Sigmoid colon (tissue), 7 donors: Measurements from ENCODE around the gene ANTXR1. TPM values are rescaled to one million over a fixed set of nuclear protein-coding genes. Genes with fewer than 3 reads are reported as not detected.
A peak's percentile ranks its signal among the peaks of the same experiment; 100 is the strongest.

Experiments
- DNase-seq: peaks from one replicate; pipeline ENCODE4 v3.0.0-alpha.2; 2019
- H3K27ac ChIP-seq, 4 donors: fragments of 200-600 bp; sonication (generic); one replicate each; pipeline ENCODE4 v1.5.1; 2016 to 2019; ENCODE audit warnings: mild to moderate bottlenecking in 1 of 4
- H3K27me3 ChIP-seq, 3 donors: fragments of 200-600 bp; sonication (generic); one replicate each; pipeline ENCODE4 v1.5.1; 2019; ENCODE audit warnings: mild to moderate bottlenecking in 1 of 3
- H3K36me3 ChIP-seq, 4 donors: fragments of 200-600 bp; sonication (generic); one replicate each; pipeline ENCODE4 v1.5.1; 2016 to 2019
- H3K4me1 ChIP-seq, 4 donors: fragments of 200-600 bp; sonication (generic); one replicate each; pipeline ENCODE4 v1.5.1; 2017 to 2019
- H3K4me3 ChIP-seq, 4 donors: fragments of 200-600 bp; sonication (generic); one replicate each; pipeline ENCODE4 v1.5.1; 2017 to 2019; ENCODE audit warnings: mild to moderate bottlenecking in 2 of 4, moderate library complexity in 1 of 4
- H3K9me3 ChIP-seq, 4 donors: fragments of 200-600 bp in 3 of 4; sonication (generic) in 3 of 4; one replicate each; pipeline versions ENCODE4 v1.5.1 to v1.6.1; 2013 to 2019
- EP300 ChIP-seq, 4 donors: sonication (generic); formaldehyde crosslinking; IDR thresholded peaks; one replicate each; pipeline ENCODE4 v1.6.1; 2017; ENCODE audit warnings: antibody characterized with exemption in 4 of 4
- POLR2A ChIP-seq, 2 donors: fragments of 450-650 bp; IDR thresholded peaks; one replicate each; pipeline ENCODE4 v1.6.1; 2016; ENCODE audit warnings: antibody characterized with exemption in 2 of 2, mild to moderate bottlenecking in 2 of 2, moderate library complexity in 2 of 2
- POLR2AphosphoS5 ChIP-seq, 4 donors: sonication (generic); formaldehyde crosslinking; IDR thresholded peaks; one replicate each; pipeline ENCODE4 v1.6.1; 2017; ENCODE audit warnings: antibody characterized with exemption in 4 of 4
- WGBS, 2 donors: extraction: QIAGEN DNeasy Blood & Tissue Kit; methylation state at CpG; one replicate each; pipeline ENCODE4 v1.1.7; 2013; 5-methylcytosine and 5-hydroxymethylcytosine counted together
- intact Hi-C: fragments of 100-400 bp; cut with DNase I; formaldehyde crosslinking; loops from one replicate; pipeline ENCODE4 v1.15.1; 2023
- polyA plus RNA-seq, 3 donors: library from polyadenylated mRNA; stranded (reverse); fragments of 200-250 nt; gene quantifications; one replicate each; pipeline ENCODE4 v1.2.3, GENCODE V29; 2013
- small RNA-seq, 3 donors: library from RNA; depleted of rRNA; stranded (forward); fragments of <200 nt; gene quantifications; one replicate each; pipeline ENCODE3, GENCODE V24; 2016
- total RNA-seq, 4 donors: library from RNA; depleted of rRNA; stranded (reverse); fragments of >200 nt; gene quantifications; one replicate each; pipeline ENCODE4 v1.1.0, GENCODE V29; 2016
- TF ChIP-seq, protein P1 (sequence below), 4 experiments: fragments of 450-650 bp in 3 of 4; fragments of 200-600 bp in 1 of 4; IDR thresholded peaks; one replicate each; pipeline ENCODE4 v1.5.1; 2016 to 2019; ENCODE audit warnings: antibody characterized with exemption in 4 of 4, mild to moderate bottlenecking in 3 of 4, moderate library complexity in 2 of 4
- donor health status: healthy with polysubstance abuse.
- donor health status: Bipolar disorder and iron deficiency.
- donor health status: healthy.

The ANTXR1 gene
- total and polyA plus RNA-seq, 7 donors, result 3.0 to 79.8 (median 44.6) TPM

- no peak for DNase-seq
- no peaks in the 10 kb centered on the region for H3K9me3 ChIP-seq
- intact Hi-C loops, result no loop called here
- H3K36me3 ChIP-seq, result no peaks in the 10 kb centered on the region
- H3K4me3 ChIP-seq, result no peak overlapping the region
- H3K4me1 ChIP-seq, result peaks cover 0 to 25% (median 9%) of the 10 kb centered on the region in 4 donors
- no peak overlapping the region for H3K27ac ChIP-seq
- H3K27me3 ChIP-seq, result no peaks in the 10 kb centered on the region
- WGBS, 2 donors, result 93% methylated on average over 3 of the region's 3 CpGs
- TF ChIP-seq, protein P1, sequence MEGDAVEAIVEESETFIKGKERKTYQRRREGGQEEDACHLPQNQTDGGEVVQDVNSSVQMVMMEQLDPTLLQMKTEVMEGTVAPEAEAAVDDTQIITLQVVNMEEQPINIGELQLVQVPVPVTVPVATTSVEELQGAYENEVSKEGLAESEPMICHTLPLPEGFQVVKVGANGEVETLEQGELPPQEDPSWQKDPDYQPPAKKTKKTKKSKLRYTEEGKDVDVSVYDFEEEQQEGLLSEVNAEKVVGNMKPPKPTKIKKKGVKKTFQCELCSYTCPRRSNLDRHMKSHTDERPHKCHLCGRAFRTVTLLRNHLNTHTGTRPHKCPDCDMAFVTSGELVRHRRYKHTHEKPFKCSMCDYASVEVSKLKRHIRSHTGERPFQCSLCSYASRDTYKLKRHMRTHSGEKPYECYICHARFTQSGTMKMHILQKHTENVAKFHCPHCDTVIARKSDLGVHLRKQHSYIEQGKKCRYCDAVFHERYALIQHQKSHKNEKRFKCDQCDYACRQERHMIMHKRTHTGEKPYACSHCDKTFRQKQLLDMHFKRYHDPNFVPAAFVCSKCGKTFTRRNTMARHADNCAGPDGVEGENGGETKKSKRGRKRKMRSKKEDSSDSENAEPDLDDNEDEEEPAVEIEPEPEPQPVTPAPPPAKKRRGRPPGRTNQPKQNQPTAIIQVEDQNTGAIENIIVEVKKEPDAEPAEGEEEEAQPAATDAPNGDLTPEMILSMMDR (IDR thresholded peaks at IDR 0.05), result no peak
- TF ChIP-seq EP300 (IDR thresholded peaks at IDR 0.05), result no peak
- TF ChIP-seq POLR2AphosphoS5 (IDR thresholded peaks at IDR 0.05), result no peak
- TF ChIP-seq POLR2A (IDR thresholded peaks at IDR 0.05), result no peak
These were observed 283.4 kb downstream of the ANTXR1 start for GRCh38 chr2:69296421-69296820.

DNA sequence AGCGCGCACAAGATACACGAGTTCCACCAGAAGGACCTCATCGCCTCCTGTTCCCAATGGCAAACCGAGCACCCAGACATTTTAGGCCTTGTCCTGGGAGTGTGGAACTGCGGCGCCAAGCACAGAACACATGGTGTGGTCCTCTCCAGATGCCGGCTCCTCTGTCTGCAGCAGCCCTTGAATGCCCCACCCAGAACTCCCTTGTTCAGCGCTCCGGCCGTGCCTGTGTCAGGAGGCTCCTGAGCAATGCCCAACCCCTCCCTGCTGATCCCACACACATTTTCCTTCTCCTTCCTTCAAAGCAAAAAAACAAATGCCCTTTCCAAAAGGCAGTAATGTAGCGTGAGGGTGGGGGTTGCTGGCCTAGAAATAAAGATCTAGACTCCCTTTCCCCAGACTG lies 284.2 kb downstream of the ANTXR1 start:
- no peak for DNase-seq
- 91 to 95% methylated on average over 12 of the region's 12 CpGs for WGBS, 2 donors
- Histone ChIP-seq H3K4me3 (no peak overlapping the region), H3K27me3 (no peaks in the 10 kb centered on the region), H3K36me3 (no peaks in the 10 kb centered on the region), H3K9me3 (no peaks in the 10 kb centered on the region), H3K27ac (no peak overlapping the region), H3K4me1 (peaks cover 0 to 17% (median 2%) of the 10 kb centered on the region in 4 donors)
- intact Hi-C loops, result no loop called here
- TF ChIP-seq POLR2AphosphoS5 (IDR thresholded peaks at IDR 0.05), result no peak
- TF ChIP-seq, protein P1 (IDR thresholded peaks at IDR 0.05), result no peak
- TF ChIP-seq POLR2A (IDR thresholded peaks at IDR 0.05), result no peak
- TF ChIP-seq EP300 (IDR thresholded peaks at IDR 0.05), result no peak

DNA sequence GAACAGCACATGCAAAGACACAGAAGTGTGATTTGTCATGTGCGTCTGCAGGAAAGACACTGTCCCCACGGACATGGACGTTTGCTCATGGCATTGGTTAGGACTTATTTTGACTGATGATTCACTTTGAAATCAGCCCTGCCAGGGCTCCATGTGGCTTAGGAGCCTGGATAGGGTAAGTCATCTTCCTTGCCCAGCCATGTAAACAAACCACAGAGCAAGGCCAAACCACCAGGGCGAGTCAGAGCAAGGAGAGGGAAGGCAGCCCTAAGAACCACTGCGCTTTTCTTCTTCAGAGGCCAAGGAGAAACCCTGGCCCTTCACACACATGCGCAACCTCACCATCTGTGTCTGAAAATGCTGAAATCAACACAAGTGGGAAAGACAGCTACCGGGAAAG lies 285.3 kb downstream of the ANTXR1 start:
- Histone ChIP-seq H3K36me3 (no peaks in the 10 kb centered on the region), H3K27me3 (no peaks in the 10 kb centered on the region), H3K27ac (peak overlapping the region in 1 of 4 donors; percentile 18), H3K4me1 (peaks cover 0 to 12% (median 0%) of the 10 kb centered on the region in 4 donors), H3K9me3 (no peaks in the 10 kb centered on the region), H3K4me3 (no peak overlapping the region)
- TF ChIP-seq EP300 (IDR thresholded peaks at IDR 0.05) (no peak), POLR2AphosphoS5 (IDR thresholded peaks at IDR 0.05) (no peak), POLR2A (IDR thresholded peaks at IDR 0.05) (no peak)
- TF ChIP-seq, protein P1 (IDR thresholded peaks at IDR 0.05), result no peak
- WGBS, 2 donors, result 79 to 82% methylated on average over 7 of the region's 7 CpGs
- intact Hi-C loops, result no loop called here
- DNase-seq, result no peak

DNA sequence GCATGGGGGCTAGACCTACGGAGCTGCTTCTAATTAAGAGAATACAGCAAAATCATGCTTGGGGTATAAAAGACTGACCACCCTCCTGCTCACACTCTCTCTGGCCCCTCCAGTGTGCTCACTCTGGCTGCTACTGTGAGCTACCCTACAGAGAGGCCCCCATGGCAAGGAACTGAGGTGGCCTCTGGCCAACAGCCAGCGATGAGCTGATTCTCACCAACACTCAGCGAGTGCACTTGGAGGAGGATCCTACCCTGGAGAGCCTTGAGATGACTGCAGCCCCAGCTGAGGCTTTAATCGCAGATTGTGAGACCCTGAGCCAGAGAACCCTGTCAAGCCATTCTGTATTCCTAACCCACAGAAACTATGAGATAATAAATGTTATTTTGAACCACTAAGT lies 285.9 kb downstream of the ANTXR1 start:
- peaks cover 0 to 12% (median 0%) of the 10 kb centered on the region in 4 donors for H3K4me1 ChIP-seq
- intact Hi-C loops, result no loop called here

More for the DNA sequence above, 285.9 kb downstream of the ANTXR1 start:
- Histone ChIP-seq H3K4me3 (no peak overlapping the region), H3K27ac (peak overlapping the region in 1 of 4 donors; percentile 18), H3K27me3 (no peaks in the 10 kb centered on the region), H3K36me3 (no peaks in the 10 kb centered on the region), H3K9me3 (no peaks in the 10 kb centered on the region)
- TF ChIP-seq POLR2AphosphoS5 (IDR thresholded peaks at IDR 0.05) (no peak), EP300 (IDR thresholded peaks at IDR 0.05) (no peak), POLR2A (IDR thresholded peaks at IDR 0.05) (no peak)
- TF ChIP-seq, protein P1 (IDR thresholded peaks at IDR 0.05), result no peak
- DNase-seq, result no peak
- WGBS, 2 donors, result 79 to 89% methylated on average over 4 of the region's 4 CpGs

Small RNAs within 50 kb of the gene (small RNA-seq; reads per million reads assigned to genes)
- gene MIR3126 (0 reads per million in 3 donors), gene RNA5SP96 (0 reads per million in 3 donors), gene RNU6-1216P (0 reads per million in 3 donors)

Other genes with a start within 250 kb of the ANTXR1 start
- not detected for gene BMP10, start 141.8 kb upstream of the ANTXR1 start, total RNA-seq
- gene BMP10, start 141.8 kb upstream of the ANTXR1 start, polyA plus RNA-seq, result not detected
- gene GKN2, start 60.3 kb upstream of the ANTXR1 start, total RNA-seq, result not detected
- 10 to 100 TPM in 1 of 3 donors, 1 to 10 TPM in 1, not detected in 1; 1.2 to 14.4 TPM for gene GKN2, start 60.3 kb upstream of the ANTXR1 start, polyA plus RNA-seq
- gene GKN1, start 38.5 kb upstream of the ANTXR1 start, total RNA-seq, result not detected
- 10 to 100 TPM in 1 of 3 donors, not detected in 2; 78.7 TPM for gene GKN1, start 38.5 kb upstream of the ANTXR1 start, polyA plus RNA-seq